AG09319 (cell line): ENCODE results near the gene RPL3.
"Not testable (repeated sequence)": the region's sequence is repeated elsewhere in the genome, so short reads cannot be mapped to it uniquely, and the experiment has no call there.

Source experiments
- DNase-seq: peaks from one replicate; pipeline ENCODE4 v3.0.0-alpha.2; 2010; ENCODE audit warnings: low read depth; ENCODE audit errors: extremely low read depth
- TF ChIP-seq, protein P1 (sequence below): IDR thresholded peaks from 2 replicates; pipeline ENCODE4 v1.5.1; 2011; ENCODE audit warnings: low read depth, mild to moderate bottlenecking, inconsistent platforms, low read length, moderate library complexity

The RPL3 gene

DNA sequence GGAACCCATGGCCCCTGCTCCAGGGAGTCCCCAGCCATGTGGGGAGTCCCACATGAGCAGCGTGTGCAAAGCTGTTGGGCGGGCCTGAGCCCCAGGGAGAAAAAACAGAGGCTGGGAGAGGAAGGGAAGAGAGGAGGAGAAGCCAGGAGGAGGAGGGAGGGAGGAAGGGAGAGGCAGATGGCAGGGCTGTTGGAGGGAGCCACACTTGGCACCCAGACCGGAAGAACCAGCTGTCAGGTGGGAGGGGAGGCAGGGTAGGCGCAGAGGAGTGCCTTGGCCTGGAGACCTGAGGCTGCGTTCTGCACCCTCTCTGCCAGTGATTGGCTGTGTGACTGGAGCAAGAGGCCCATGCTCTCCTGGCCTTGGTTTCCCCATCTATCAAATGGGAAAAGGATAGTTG, 37.0 kb upstream of the RPL3 start:
- TF ChIP-seq, protein P1, sequence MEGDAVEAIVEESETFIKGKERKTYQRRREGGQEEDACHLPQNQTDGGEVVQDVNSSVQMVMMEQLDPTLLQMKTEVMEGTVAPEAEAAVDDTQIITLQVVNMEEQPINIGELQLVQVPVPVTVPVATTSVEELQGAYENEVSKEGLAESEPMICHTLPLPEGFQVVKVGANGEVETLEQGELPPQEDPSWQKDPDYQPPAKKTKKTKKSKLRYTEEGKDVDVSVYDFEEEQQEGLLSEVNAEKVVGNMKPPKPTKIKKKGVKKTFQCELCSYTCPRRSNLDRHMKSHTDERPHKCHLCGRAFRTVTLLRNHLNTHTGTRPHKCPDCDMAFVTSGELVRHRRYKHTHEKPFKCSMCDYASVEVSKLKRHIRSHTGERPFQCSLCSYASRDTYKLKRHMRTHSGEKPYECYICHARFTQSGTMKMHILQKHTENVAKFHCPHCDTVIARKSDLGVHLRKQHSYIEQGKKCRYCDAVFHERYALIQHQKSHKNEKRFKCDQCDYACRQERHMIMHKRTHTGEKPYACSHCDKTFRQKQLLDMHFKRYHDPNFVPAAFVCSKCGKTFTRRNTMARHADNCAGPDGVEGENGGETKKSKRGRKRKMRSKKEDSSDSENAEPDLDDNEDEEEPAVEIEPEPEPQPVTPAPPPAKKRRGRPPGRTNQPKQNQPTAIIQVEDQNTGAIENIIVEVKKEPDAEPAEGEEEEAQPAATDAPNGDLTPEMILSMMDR: no peak
- no peak for DNase-seq

DNA sequence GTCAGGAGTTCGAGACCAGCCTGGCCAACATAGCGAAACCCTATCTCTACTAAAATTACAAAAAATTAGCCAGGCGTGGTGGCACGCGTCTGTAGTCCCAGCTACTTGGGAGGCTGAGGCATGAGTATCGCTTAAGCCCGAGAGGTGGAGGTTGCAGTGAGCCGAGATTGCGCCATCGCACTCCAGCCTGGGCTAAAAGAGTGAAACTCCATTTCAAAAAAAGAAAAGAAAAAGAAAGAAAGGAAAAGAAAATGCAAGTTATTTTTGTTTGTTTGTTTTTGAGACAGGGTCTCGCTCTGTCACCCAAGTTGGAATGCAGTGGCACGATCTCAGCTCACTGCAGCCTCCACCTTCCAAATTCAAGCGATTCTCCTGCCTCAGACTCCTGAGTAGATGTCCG, 36.4 kb upstream of the RPL3 start:
- DNase-seq: not testable (repeated sequence)

DNA sequence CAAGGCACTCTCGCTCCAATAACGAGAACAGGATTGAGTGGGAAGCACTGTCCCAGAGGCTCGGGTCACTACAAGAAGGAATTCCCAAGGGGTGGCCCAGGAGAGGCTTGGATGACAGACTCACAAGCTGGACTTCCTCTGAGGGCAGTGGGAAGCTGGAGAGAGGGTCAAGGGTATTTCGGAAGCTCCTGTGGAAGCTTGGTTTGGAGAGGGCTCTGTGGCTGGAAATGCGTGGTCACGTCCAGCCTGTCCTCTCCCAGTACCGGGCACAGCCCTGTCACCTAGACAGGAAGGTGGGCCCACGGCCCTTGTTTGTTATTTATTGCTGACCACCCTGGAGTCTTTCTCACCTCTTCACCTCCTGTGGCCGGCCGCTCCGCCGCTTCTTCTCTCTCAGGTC, 35.7 kb upstream of the RPL3 start:
- TF ChIP-seq, protein P1: no peak
- DNase-seq: no peak

DNA sequence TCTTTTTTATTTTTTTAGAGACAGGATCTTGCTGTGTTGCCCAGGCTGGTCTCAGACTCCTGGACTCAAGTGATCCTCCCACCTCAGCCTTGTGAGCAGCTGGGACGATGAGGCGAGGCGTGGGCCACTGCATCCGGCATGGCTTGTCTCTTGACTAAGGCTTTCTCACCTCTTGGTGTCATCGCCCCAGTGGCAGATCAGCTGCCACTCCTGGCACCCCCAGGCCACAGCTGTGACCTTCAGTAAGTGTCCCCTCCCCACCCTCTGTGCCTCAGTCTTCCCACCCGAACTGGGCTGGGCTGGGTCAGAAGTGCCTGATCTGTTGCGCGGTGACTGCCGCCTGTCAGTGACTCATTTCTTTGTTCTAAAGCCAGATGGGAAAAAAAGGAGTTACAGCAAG, 33.9 kb upstream of the RPL3 start:
- TF ChIP-seq, protein P1: no peak

DNA sequence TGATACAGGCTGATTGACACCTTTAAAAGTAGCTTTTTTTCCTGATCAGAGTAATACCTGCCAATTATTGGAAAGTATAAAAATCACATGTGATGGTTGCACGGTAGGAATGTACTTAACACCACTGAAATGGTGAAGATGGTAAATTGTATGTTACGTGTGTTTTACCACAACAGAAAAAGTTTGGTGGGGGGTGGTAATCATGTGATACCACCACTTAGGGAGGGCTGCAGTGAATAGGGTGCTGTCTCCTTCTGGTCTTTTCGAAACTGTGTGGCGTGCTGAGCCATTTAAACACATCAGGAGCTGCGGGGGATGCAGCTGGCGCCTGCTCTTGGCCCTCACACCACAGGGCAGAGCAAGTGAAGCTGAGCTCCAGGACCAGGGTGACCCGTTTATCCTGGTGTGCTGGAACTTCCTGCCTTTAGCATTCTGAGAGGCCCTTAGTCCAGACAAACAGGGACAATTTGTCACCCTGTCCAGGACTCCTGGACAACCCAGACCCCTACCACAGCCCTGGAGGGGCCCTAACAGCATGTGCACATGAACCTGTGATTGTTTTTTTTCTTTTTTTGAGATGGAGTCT, 33.0 kb upstream of the RPL3 start:
- no peak for DNase-seq
- TF ChIP-seq, protein P1: no peak

More for the DNA sequence above, 33.9 kb upstream of the RPL3 start:
- no peak for DNase-seq

DNA sequence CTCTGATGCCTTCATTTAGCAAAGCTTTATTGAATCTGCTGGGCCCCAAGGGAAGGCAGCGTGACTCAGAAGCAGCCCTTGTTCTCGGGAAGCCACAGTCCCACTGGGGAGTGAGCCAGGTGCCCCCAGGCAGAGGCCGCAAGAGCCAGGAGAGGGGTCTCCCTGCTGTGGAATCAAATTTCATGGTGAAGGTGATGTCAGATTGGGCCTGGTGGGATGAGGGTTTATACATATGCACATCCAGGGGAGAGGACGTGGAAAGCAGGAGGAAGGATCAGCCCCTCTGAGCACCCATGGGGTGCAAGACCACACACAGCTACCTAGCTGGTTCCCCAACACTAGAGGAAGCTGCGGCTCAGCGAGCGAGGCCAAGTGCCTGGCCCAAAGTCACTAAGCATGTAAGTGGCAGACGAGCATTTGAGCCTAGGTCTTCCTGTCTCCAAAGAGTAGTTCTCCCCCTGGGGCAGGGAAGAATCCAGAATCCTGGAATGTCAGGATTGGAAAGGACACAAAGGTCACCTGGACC, 32.3 kb upstream of the RPL3 start:
- TF ChIP-seq, protein P1: no peak
- no peak for DNase-seq

DNA sequence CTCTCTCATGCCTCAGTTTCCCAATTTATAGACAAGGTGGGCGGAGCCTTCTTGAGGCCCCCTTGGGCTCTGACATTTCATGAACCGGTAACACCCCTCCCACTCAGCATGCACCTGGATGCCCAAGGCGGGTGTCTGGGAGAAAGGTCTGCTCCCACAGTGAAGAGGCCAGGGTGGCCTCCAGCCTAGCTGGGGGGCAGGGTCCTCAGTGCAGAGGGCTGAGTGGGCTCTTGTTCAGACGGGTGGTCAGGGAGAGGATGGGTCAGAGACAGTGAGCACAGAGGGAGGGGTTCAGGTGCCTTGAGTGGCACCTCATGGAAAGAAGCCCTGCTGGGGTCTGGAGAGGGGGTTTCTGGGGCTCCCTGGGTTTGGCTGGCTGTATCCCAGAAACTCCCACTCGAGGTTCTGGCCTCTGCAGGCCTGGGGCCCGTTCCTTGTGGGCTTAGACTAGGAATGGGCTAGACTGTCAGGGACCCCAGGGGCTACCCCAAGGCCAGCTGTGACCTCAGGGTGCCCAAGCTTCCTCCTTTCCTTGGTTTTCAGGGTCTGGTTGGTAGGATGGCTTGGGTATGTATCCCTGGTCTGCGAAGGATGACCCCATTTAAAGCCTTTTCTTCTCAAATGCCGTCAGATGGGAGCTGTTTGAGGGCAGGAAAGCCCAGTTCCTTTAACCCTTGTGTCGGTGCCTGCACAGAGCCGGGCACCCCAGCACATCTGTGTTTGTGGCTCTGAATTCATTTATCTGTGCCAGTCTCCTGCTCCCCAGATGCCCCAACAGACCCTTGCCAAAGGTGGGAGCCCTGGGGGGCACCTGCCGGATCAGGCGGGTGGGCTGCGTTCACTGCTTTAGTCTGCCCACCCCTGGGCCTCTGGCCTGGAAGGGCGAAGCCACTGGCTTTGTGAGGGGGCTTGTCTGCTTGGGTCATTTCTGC, 31.6 kb upstream of the RPL3 start:
- DNase-seq: no peak
- TF ChIP-seq, protein P1: no peak
